GM19328 (cell line): ENCODE measurements around the gene SP6.

Source experiments
- ATAC-seq: cut with Tn5 transposase; IDR thresholded peaks from one replicate; pipeline ENCODE4 v1.9.1; 2021; ENCODE audit warnings: mild to moderate bottlenecking, moderate library complexity; ENCODE audit not compliant: unreplicated experiment

SP6 gene

DNA sequence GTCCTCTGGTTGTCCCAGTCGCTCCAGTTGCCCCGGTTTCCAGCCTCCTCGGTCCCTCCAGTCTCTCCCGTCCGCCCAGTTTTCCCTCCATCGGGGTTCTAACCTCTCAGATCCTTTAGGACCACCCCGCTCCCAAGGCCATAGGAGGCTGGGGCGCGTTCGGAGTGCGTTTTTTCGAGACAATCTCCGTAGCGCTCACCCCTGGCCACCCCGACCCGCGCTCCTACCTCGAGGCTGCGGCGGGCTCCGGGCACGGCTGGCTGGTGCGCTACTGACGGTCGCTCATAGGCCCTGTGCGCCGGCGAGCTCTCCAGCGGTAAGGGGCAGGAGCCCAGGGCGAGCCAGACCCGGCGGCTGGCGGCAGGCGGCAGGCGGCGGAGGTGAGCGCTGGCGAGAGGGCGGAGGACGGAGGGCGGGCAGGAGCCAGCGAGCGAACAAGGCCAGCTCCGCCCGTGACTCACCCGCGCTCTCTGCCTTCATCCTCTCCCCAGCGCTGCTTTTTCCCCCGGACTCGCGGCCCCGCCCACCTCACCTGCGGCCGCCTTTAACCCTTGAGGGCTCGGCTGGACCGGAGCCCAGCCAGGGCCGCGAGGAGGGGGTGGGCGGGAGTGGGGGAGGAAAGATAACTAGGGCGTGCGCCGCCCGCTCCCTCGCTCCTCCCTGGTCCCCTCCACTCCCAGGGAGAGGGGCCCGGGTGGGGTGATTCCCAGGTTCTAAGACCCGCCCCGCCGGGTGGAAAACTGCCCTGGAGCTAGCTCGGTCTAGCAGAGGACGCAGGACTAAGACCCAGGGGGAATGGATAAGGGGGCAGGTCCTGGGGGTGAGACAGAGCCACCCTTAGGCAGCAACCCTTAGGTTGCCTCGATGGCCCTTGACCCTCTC is at the start of gene SP6:
TSS of gene SP6 (minus strand) at position 472 of the 882 bp plus-strand sequence. CDS start 2,734 bp downstream, outside the sequence.
- ATAC-seq = no peak

DNA sequence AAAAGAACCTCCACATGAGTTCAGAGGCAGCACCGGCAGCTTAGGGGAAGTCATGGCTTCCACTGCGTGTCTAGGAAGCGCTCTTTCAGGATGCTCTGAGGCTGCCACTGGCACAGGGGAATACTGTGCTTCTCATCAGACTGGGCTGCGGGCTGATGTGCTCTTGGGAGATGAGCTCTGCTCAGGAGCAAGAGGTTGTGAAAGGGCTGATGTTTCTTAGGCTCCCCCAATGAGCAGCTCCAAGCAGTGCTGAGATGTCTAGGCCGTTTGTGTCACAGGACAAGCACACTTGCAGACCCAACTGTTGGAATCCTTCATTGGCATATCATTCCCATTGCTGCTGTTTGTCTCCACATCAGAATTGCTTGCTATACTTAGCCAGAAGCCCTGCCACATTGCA is 48.7 kb upstream of the SP6 start:
- no peak for ATAC-seq

DNA sequence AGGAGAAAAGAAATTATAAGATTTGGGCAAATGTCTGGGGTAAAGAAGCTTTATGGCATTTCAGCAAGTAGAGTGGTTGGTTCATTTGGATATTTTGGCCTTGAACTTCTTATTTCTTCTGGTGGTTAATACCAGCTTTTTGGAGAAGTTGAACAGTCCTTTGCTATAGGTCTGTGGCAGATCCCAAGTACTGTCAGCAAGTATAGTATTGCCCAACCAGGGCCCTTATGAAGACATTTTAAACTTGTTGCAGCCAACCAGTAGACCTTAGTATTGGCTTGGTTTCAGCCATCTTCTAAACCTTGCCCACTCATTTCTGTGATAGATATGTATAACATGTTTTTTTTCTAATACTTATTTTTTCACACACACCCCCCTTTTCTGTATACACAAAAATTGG is 47.3 kb upstream of the SP6 start:
- ATAC-seq = no peak

DNA sequence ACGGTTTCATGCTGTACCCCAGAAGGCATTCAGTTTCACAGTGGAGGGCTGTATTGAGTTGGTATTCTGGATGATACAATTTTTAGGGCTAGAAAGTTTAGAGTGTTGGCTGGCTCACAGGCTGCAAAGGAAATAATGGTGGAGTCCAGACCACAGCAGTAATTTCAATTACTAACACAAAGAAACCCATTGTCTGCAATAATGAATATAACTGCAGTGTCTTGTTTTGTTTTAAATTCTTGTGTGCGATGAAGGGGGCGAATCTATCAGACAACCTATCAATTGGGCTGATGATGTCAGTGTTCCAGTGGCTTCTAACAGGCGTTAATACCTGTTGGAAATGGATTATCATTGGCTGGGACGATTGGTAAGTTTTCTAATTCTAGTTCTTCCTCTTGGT is 46.6 kb upstream of the SP6 start:
- ATAC-seq = no peak

DNA sequence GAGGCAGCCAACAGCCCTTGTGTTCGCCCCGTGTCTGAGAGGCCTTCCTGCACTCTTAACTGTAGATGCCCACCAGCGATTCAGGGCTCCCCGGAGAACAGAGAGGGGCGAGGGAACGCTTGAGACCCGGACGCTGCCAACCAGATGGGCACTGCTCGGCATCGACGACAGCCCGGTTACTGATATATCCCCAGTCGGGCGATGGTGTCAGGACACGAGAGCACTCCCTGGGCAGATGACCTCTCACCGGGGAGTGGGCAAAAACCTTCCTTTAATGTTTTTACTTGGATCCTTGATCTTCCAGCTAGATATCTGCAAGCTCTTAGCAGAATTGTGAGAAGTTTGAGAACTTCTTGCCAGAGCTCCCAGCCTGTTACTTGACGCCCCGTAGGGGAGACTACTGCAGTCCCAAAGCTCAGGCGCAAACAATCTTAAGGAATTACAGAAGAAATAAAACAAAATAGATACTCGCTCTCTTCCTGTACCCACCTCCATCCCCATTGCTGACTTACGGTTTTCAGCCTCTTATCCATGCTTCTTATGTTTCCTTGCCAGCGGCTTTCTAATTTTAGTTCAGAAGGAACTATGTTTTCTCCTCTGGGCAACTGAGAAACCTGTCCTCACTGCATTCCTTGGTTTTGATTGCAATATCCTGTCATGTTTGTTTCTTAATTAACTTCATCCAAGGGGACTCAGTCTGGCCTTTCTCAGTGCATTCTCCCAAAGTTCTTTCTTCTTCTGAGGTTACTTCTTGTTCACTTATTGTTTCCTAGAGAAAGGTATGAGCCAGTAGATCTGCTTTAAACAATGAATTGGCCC is 45.9 kb upstream of the SP6 start:
- ATAC-seq = no peak

DNA sequence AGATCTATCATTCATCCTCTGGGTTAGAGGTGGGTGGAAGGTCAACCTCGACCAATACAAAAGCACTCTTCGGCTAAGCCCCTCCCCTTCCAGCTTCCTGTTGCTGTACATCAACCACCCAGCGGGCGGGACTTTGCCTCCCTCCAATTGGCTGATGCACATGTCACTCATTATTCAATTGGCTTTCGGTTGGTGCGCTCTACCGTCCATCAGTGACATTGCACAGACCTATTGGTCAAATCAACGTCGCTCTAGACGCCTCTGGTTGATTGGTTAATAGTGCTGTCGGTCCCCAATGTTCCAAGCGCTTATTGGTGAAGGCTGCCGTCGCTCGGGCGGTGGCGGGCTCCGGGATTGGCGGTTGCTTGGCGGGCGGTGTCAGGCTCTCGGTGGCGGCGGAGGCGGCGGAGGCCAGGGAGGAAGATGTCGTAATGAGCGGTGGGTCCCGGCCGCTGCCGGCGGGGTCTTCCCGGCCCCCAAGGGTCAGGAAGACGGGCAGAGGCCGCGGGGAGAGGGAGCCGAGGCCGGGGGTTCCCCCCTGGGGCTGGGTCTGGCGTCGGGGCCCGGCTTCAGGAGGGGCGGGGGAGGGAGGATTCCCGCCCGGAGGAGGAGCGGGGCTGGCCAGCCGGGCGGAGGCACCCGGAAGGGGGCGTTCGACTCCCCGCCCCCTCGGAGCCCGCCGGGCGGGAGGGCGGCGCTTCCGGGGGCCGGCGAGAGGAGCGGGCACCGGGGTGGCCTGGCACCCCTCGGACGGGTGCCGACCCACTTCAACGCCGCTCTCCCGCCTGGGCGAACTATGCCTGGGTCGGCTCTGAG is 45.1 kb upstream of the SP6 start, which contains the start of gene SP2:
TSS of gene SP2 (plus strand) at position 381 of the 816 bp plus-strand sequence. CDS start at position 432, 51 bp downstream.
- peak; percentile 87 for ATAC-seq

DNA sequence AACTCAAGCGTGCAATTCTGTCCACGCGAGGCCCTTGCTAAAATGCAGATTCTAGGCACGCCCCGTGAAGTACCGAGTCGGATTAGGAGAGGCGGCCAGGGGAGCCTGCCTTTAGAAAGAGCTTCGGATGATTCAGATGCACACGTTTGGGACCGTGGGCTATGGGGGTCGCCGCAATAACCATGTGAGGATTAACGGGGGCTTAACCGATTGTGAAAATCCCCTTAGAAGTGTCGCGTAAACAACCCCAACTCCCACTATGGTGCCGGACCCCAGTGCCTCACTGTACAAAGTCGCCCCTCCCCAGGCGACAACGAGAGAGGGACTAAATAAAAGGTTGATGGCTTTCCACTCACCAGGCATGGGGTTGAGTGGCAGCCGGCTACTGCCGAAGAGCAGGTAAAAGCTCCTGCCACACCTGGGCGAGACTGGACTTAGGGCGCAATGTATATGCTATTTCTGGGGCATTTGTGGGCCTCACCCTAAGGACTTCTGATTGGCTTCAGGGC is 44.4 kb upstream of the SP6 start:
- ATAC-seq = no peak

DNA sequence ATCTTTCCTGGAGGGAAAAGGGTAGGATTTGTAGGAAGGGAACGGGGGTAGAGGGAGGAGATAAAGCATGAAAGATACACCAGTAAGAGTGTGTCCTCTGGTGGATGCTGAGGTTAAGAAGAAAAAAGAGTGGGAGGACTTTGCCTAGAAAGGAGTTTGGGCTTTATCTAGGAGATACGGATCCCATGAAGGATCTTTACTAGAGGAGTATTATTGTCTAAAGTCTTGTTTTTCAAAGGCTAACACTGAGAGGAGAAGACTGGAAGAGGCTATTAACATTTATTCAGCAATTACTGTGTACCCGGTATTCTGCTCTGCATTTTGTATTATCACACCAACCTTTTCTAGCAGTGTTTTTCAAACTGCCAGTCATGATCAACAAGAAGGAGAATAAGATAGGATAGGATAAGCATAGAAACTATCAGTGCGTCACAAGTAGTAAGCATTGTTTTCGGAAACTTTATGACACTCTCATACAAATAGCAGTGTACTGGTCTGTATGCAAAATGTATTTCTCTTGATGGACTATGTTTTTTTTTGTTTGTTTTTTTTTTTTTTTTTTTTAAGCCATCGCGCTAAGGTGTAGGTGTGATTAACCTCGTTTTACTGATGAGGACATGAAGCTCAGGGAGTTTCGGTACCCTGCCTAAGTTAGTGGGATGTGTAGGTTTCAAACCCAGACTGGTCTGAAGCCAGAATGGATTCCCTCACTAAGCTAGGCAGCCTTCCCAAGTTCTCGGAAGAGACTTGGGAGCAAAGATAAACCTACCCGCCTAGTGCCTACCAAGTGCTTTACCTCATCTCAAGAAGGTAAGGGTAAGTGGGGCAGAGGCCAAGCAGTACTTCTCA is 43.8 kb upstream of the SP6 start:
- no peak for ATAC-seq

DNA sequence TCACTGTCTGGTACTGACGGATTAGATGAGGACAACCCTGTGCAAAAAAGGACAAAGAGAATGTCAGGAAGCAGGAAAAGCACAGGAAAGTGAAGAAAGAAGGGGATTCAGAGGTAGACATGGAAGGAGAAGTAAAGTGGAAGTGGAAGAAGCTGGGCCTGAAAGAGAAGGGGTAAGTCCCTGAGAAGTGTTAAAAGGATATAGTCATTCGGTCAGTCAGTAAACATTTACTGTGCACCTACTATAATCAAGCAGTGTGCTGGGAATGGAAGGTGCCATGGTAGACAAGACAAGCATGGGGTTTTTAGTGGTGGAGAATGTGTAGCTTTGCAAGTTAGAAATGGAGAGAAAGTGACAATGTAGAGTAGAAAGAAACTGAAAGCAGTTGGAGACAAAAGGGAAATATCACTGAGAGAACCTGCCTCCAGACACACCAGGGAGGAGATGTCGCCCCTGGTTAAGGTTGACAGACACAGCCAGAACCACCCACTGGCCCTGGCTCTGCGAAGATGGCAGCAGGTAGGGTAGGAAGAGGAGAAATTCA is 40.7 kb upstream of the SP6 start:
- ATAC-seq = no peak

DNA sequence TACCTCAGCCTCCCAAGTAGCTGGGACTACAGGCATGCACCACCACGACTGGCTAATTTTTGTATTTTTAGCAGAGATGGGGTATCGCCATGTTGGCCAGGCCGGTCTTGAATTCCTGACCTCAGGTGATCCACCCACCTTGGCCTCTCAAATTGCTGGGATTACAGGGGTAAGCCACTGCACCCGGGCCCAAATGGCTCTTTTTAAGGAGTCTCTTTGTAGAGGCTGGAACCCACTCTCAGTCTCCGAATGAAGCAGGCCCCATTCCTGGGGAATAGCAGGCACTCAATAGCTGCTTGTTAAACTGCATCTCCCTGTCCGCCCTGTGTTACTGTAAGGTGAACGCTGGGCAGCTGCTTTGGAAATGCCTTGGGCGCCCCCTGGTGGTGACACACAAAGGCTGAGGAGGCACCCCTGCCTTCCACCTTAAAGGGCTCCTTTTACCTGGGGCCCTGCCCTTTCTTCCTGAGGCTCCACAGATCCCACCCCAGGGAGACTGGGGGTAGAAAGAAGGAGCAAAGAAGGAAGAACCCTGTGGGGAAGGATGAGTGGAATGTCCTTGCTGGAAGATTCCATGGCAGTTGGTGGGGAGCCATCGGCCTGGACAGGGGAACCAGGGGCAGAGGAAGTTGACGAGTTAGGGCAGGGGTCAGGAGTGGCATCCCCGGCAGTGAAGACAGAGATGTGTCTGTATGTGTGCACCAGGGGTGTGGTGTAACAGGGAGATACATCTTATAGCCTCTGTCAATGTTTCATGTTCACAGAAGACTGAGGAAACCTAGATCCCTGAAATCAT is 39.0 kb upstream of the SP6 start:
- ATAC-seq = no peak

DNA sequence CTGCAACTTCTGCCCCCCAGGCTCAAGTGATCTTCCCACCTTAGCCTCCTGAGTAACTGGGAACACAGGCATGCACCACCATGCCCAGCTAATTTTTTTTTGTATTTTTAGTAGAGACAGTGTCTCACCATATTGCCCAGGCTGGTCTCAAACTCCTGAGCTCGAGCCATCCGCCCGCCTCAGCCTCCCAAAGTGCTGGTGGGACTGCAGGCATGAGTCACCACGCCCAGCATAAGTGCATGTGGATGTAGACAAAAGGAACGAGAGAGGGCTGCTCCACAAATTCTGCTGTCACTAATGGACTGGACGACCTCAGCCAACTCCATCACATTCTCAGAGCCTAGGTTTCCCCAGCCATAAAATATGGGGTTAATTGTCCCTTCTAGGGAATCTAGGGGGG is 37.3 kb upstream of the SP6 start:
- no peak for ATAC-seq

DNA sequence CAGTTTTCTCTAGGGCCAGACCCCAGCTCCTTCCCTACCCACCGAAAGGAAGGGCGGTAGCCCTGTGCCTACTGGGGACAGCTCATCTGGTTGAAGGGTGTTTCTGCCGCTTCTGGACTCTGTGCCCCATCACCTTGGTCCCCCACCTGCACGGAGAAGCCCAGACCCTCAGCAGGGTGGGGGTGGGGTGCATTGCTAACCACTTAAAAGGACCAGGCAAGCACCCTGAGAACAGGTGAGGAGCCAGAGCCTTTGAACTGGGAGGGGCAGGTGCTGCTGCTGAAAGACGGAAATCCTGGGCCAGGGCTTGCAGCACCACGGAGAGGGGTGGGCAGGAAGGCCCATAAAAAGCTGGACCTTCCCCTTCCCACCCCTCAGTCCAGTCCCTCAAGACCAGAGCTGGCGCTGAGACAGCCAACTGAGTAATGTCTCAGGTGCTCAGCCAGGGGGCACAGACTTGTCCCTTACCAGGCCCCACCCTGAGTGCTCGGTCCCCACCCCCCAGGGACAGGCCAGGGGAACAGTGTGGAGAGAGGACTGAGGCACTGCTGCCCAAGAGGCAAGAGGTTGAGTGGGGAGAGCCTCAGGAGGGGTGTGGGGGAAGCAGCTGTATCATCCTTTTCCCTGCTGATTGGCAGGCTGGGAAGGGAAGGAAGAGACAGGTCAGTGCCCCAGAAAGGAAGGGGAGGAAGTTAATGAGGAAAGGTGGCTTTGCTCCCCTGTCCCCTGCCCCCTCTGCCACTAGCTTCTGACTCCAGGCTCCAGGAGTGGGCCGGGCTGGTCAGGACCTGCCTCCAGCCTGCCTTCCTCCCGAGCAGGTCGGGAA is 34.2 kb upstream of the SP6 start:
- no peak for ATAC-seq

DNA sequence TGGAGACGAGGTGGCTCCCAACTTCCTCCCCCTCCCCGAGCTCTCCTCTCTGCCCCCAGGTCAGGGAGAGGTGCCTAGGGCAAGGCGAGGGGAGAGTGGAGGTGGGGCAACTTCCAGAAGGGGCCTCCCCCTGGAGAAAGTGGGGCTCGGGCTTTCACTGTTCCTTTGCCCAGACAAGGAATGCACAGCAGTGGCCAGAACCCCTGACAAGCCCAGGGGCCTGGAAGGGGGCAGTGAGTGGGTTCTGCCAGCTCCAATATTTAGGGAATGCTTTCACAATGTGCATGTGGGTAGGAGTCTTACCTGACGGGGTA is 33.4 kb upstream of the SP6 start:
- ATAC-seq = no peak

DNA sequence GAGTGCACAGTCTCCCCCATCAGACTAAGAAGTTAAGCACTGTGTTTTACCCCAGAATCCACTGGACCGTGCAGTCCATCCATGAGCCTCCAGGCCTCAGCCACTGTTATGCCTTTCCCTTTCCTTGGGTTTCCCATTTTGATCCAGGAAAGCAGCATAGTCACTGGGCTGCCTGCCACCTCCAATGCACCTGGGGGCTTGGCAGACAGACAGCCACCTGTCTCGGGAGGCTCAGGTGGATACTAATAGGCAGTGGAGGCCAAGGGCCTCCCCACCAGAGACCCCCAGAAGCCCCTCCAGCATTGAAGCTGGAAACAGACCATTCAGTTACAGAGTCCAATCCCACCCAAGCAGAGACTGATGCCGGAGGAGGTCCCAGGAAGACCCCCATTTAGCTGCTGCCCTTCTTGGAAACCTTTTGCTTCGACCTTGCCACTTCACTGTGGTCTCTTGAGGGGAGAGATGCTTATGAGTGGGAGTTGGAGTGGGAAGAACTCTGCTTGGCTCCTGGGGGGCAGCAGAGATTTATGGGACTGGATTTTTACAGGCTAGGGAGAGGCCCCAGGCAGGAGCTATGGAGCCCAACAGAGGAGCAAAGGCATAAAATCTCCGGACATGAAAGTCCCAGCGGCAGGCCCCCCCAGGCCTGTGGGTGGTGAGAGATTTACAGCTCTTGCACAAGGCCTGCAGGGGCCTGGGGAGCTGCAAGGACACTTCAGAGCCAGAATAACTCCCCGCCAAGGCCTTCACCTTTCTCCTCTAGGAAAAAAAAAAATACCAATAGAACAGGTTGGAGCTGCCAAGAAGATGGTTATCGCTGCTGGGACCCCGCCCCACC is 32.8 kb upstream of the SP6 start:
- no peak for ATAC-seq

DNA sequence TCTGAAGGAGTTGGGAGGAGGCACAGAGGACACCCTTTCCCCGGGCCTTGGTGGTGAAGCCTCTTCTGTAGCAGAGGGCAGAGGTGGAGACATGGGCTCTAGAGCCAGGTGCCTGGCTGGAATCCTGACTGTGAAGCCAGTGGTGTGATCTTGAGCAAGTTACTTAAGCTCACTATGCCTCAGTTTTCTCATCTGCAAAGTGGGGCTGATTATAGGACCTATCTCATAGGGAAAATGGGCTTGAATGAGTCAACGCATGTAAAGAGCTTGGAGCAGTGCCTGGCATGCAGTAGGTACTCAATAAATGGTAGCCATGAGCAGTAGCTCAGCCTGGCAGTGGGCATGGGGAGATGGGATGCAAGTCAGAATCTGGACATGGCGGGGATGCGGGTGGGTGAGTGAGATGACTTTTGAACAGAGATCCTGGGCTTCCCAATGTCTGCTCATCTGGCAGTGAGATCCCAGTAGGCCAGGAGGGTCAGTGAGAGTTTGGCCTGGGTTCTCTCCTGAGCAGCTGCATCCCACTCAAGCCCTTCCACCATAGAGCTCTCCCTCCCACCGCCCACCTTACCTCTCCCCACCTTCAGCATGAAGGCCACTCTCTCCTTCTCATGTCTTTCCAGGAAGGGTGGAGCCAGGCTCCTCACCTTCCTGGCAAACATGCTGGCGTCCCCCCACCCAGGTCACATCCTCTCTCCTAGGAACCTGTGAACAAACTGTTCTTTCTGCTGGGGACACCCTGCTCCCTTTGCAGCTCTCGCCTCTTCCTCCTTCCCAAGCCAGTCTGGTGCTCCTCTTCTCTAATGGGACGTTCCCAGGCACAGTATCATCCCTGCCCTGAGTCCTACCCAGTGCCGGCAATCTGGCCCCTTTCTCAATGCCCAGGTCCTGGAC is 32.0 kb upstream of the SP6 start:
- ATAC-seq = no peak

DNA sequence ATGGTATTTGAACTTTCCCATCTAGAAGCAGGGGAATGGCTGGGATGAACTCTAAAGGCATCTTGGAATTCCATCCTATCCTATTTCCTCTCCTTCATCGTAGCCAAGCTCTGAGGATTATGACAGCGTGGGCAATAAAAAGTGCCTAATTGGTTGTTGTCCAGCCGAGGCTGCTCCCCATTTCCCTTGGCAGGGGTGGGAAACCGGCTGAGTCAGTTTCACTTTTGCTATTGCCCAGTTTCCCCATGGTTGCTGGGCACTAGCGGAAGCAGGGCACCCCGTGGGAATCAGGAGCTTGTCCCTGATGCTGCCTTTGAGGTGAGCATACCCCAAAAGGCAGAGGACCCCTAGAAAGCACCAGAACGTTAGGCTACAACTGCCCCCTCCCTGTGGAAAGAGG is 31.3 kb upstream of the SP6 start:
- ATAC-seq = no peak
